HepG2 (cell line): Measurements from ENCODE around the gene SERPINA6.

Experiments used
- FOSL2 ChIP-seq: sonication (generic); formaldehyde crosslinking; IDR thresholded peaks from 2 replicates; pipeline ENCODE4 v1.4.0; 2020; ENCODE audit warnings: missing genetic modification reagents
- HIVEP1 ChIP-seq: sonication (generic); formaldehyde crosslinking; IDR thresholded peaks from 2 replicates; pipeline ENCODE4 v1.4.0; 2020; ENCODE audit warnings: mild to moderate bottlenecking, missing genetic modification reagents
- HMGXB3 ChIP-seq: sonication (generic); formaldehyde crosslinking; IDR thresholded peaks from 2 replicates; pipeline ENCODE4 v1.4.0; 2020; ENCODE audit warnings: missing genetic modification reagents, borderline replicate concordance
- JUN ChIP-seq: sonication (generic); formaldehyde crosslinking; IDR thresholded peaks from 2 replicates; pipeline ENCODE4 v1.4.0; 2020; ENCODE audit warnings: mild to moderate bottlenecking, missing genetic modification reagents
- MXI1 ChIP-seq: IDR thresholded peaks from 3 replicates; pipeline ENCODE4 v1.6.1; 2012; ENCODE audit warnings: low read depth, low read length, inconsistent platforms, borderline replicate concordance
- MYC ChIP-seq: sonication (generic); formaldehyde crosslinking; IDR thresholded peaks from 2 replicates; pipeline ENCODE4 v1.9.0; 2021; ENCODE audit warnings: missing genetic modification reagents, borderline replicate concordance
- ZBTB21 ChIP-seq: sonication (generic); formaldehyde crosslinking; IDR thresholded peaks from 2 replicates; pipeline ENCODE4 v1.4.0; 2020; ENCODE audit warnings: missing genetic modification reagents
- ZBTB26 ChIP-seq: IDR thresholded peaks from 2 replicates; pipeline ENCODE4 v1.6.1; 2016; ENCODE audit warnings: missing compliant biosample characterization, missing genetic modification reagents, borderline replicate concordance
- ZNF501 ChIP-seq: sonication (generic); formaldehyde crosslinking; IDR thresholded peaks from 2 replicates; pipeline ENCODE4 v1.5.1; 2020; ENCODE audit warnings: mild to moderate bottlenecking, moderate library complexity, missing genetic modification reagents
- TF ChIP-seq, protein P1 (sequence below): sonication (generic); formaldehyde crosslinking; conservative IDR thresholded peaks from 2 replicates; pipeline ENCODE4 v1.4.0; 2020; ENCODE audit warnings: missing genetic modification reagents
- TF ChIP-seq, protein P2 (sequence below): sonication (generic); formaldehyde crosslinking; IDR thresholded peaks from 2 replicates; pipeline ENCODE4 v1.8.0; 2022; ENCODE audit warnings: low read depth, missing genetic modification reagents
- TF ChIP-seq, protein P3 (sequence below), 2 experiments: IDR thresholded peaks; 2 replicates each; pipeline ENCODE4 v1.6.1; 2011 to 2012; ENCODE audit warnings: low read length in 2 of 2, borderline replicate concordance in 1 of 2, low read depth in 1 of 2, mild to moderate bottlenecking in 1 of 2, moderate library complexity in 1 of 2
- TF ChIP-seq, protein P4 (sequence below): sonication (generic); formaldehyde crosslinking; IDR thresholded peaks from 2 replicates; pipeline ENCODE4 v1.4.0; 2020; ENCODE audit warnings: missing genetic modification reagents, mild to moderate bottlenecking, borderline replicate concordance
- TF ChIP-seq, protein P5 (sequence below): sonication (generic); formaldehyde crosslinking; IDR thresholded peaks from 2 replicates; pipeline ENCODE4 v1.5.0; 2020; ENCODE audit warnings: mild to moderate bottlenecking, missing genetic modification reagents, moderate library complexity

DNA sequence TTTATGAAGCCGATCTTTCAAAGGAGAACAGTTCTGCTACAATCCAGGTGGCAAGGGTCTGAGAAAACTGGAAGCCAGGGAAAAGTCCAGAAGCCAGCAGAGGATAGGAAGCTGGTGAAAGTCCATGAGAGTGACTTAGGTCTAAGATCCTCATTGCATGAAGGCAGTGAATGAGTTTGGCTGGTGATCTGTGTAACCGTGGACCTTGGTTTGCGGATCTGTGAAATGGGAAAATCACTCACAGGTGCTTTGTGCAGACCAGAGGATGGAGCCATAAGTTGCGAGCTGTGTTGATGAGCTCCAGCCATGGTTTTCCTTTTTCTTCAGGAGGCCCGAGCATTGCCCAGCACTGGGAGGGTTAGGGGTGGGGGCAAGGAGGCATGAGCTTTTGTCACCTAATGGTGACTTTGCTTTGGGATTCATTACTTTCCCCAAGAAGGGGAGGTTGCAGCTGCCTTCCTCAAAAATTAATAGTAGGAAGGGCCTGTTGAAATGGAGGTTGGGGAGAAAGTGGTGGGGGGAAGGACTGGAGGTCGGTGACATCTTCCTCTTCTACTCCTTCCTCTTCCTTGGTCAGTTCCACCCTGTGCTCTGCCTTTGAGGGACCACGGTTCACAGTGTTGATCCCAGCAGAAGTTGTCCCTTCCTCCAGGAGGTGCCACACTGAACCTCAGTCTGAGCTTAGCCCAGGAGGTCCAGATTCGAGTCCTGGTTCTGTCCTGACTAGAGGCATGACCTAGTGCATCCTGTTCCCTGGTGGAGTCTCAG is 20.3 kb upstream of the SERPINA6 start:
- TF ChIP-seq ZBTB21 = no peak
- TF ChIP-seq, protein P1, sequence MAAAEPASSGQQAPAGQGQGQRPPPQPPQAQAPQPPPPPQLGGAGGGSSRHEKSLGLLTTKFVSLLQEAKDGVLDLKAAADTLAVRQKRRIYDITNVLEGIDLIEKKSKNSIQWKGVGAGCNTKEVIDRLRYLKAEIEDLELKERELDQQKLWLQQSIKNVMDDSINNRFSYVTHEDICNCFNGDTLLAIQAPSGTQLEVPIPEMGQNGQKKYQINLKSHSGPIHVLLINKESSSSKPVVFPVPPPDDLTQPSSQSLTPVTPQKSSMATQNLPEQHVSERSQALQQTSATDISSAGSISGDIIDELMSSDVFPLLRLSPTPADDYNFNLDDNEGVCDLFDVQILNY (CRISPR knock-in tag) = no peak
- no peak for TF ChIP-seq HMGXB3 (CRISPR knock-in tag)
- no peak for TF ChIP-seq HIVEP1 (CRISPR knock-in tag)
- no peak for TF ChIP-seq JUN
- TF ChIP-seq MYC (CRISPR knock-in tag) = no peak
- TF ChIP-seq, protein P2, sequence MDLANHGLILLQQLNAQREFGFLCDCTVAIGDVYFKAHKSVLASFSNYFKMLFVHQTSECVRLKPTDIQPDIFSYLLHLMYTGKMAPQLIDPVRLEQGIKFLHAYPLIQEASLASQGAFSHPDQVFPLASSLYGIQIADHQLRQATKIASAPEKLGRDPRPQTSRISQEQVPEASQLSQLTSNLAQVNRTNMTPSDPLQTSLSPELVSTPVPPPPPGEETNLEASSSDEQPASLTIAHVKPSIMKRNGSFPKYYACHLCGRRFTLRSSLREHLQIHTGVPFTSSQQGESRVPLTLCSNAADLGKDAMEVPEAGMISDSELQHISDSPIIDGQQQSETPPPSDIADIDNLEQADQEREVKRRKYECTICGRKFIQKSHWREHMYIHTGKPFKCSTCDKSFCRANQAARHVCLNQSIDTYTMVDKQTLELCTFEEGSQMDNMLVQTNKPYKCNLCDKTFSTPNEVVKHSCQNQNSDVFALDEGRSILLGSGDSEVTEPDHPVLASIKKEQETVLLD (CRISPR knock-in tag) = no peak
- TF ChIP-seq, protein P3, sequence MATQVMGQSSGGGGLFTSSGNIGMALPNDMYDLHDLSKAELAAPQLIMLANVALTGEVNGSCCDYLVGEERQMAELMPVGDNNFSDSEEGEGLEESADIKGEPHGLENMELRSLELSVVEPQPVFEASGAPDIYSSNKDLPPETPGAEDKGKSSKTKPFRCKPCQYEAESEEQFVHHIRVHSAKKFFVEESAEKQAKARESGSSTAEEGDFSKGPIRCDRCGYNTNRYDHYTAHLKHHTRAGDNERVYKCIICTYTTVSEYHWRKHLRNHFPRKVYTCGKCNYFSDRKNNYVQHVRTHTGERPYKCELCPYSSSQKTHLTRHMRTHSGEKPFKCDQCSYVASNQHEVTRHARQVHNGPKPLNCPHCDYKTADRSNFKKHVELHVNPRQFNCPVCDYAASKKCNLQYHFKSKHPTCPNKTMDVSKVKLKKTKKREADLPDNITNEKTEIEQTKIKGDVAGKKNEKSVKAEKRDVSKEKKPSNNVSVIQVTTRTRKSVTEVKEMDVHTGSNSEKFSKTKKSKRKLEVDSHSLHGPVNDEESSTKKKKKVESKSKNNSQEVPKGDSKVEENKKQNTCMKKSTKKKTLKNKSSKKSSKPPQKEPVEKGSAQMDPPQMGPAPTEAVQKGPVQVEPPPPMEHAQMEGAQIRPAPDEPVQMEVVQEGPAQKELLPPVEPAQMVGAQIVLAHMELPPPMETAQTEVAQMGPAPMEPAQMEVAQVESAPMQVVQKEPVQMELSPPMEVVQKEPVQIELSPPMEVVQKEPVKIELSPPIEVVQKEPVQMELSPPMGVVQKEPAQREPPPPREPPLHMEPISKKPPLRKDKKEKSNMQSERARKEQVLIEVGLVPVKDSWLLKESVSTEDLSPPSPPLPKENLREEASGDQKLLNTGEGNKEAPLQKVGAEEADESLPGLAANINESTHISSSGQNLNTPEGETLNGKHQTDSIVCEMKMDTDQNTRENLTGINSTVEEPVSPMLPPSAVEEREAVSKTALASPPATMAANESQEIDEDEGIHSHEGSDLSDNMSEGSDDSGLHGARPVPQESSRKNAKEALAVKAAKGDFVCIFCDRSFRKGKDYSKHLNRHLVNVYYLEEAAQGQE (IDR thresholded peaks at IDR 0.05; ENCODE audit: borderline replicate concordance in 1 of 2, low read depth in 1 of 2, low read length in 2 of 2) = no peak
- TF ChIP-seq, protein P4, sequence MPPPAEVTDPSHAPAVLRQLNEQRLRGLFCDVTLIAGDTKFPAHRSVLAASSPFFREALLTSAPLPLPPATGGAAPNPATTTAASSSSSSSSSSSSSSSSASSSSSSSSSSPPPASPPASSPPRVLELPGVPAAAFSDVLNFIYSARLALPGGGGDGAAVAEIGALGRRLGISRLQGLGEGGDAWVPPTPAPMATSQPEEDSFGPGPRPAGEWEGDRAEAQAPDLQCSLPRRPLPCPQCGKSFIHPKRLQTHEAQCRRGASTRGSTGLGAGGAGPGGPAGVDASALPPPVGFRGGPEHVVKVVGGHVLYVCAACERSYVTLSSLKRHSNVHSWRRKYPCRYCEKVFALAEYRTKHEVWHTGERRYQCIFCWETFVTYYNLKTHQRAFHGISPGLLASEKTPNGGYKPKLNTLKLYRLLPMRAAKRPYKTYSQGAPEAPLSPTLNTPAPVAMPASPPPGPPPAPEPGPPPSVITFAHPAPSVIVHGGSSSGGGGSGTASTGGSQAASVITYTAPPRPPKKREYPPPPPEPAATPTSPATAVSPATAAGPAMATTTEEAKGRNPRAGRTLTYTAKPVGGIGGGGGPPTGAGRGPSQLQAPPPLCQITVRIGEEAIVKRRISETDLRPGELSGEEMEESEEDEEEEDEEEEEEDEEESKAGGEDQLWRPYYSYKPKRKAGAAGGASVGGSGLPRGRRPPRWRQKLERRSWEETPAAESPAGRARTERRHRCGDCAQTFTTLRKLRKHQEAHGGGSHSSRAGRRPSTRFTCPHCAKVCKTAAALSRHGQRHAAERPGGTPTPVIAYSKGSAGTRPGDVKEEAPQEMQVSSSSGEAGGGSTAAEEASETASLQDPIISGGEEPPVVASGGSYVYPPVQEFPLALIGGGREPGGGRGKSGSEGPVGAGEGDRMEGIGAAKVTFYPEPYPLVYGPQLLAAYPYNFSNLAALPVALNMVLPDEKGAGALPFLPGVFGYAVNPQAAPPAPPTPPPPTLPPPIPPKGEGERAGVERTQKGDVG (CRISPR knock-in tag) = no peak
- TF ChIP-seq ZBTB26 (CRISPR knock-in tag) = no peak
- TF ChIP-seq, protein P5, sequence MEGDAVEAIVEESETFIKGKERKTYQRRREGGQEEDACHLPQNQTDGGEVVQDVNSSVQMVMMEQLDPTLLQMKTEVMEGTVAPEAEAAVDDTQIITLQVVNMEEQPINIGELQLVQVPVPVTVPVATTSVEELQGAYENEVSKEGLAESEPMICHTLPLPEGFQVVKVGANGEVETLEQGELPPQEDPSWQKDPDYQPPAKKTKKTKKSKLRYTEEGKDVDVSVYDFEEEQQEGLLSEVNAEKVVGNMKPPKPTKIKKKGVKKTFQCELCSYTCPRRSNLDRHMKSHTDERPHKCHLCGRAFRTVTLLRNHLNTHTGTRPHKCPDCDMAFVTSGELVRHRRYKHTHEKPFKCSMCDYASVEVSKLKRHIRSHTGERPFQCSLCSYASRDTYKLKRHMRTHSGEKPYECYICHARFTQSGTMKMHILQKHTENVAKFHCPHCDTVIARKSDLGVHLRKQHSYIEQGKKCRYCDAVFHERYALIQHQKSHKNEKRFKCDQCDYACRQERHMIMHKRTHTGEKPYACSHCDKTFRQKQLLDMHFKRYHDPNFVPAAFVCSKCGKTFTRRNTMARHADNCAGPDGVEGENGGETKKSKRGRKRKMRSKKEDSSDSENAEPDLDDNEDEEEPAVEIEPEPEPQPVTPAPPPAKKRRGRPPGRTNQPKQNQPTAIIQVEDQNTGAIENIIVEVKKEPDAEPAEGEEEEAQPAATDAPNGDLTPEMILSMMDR = no peak
- TF ChIP-seq ZNF501 (CRISPR knock-in tag) = no peak
- TF ChIP-seq MXI1 = no peak
- no peak for TF ChIP-seq FOSL2 (CRISPR knock-in tag)
